Adrenal gland (tissue), 5 donors: ENCODE data around the gene ACKR2.

Experiments used
- POLR2A ChIP-seq, 2 donors: fragments of 450-650 bp; IDR thresholded peaks; one replicate each; pipeline ENCODE4 v1.6.1; 2017; ENCODE audit warnings: antibody characterized with exemption in 2 of 2, mild to moderate bottlenecking in 2 of 2, moderate library complexity in 1 of 2
- TF ChIP-seq, protein P1 (sequence below), 6 experiments: fragments of 450-650 bp in 4 of 6; fragments of 200-600 bp in 2 of 6; sonication (generic) in 1 of 6; IDR thresholded peaks; 1 replicate in 5 of 6; 2 replicates in 1 of 6; pipeline versions ENCODE4 v1.5.1 to v1.8.0; 2016 to 2021; ENCODE audit warnings: antibody characterized with exemption in 6 of 6, mild to moderate bottlenecking in 2 of 6, moderate library complexity in 1 of 6
- donor health status: DM: no; HTN: no; CAD: no.

DNA sequence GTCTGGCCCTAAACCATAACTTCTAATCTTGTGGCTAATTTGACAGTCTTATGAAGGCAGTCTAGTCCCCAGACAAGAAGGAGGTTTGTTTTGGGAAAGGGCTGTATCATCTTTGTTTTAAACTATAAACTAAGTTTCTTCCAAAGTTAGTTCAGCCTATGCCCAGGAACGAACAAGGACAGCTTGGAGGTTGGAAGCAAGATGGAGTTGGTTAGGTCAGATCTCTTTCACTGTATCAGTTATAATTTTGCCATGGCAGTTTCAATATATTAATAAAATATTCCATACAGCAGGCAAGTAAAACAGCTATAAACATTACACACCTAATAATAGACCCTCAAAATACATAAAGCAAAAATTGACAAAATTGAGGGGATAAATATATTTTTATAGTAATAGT is 83.6 kb downstream of the ACKR2 start:
- TF ChIP-seq, protein P1, sequence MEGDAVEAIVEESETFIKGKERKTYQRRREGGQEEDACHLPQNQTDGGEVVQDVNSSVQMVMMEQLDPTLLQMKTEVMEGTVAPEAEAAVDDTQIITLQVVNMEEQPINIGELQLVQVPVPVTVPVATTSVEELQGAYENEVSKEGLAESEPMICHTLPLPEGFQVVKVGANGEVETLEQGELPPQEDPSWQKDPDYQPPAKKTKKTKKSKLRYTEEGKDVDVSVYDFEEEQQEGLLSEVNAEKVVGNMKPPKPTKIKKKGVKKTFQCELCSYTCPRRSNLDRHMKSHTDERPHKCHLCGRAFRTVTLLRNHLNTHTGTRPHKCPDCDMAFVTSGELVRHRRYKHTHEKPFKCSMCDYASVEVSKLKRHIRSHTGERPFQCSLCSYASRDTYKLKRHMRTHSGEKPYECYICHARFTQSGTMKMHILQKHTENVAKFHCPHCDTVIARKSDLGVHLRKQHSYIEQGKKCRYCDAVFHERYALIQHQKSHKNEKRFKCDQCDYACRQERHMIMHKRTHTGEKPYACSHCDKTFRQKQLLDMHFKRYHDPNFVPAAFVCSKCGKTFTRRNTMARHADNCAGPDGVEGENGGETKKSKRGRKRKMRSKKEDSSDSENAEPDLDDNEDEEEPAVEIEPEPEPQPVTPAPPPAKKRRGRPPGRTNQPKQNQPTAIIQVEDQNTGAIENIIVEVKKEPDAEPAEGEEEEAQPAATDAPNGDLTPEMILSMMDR (IDR thresholded peaks at IDR 0.05): no peak
- no peak for TF ChIP-seq POLR2A (IDR thresholded peaks at IDR 0.05)
